Stimulated activated CD4-positive, alpha-beta T cell treated with anti-CD3 and anti-CD28 coated beads, TNF-alpha, amount 100 ng/mL, for 48 hours (primary cell): Measurements from ENCODE around the gene GALNTL6.
"Not testable (repeated sequence)": the region's sequence is repeated elsewhere in the genome, so short reads cannot be mapped to it uniquely, and the experiment has no call there.

Experiments used
- DNase-seq, 3 donors: peaks; one replicate each; pipeline ENCODE4 v3.0.0-alpha.2; 2020; ENCODE audit warnings: low read depth in 3 of 3

Gene GALNTL6

GRCh38 chr4:172390331-172390730, 577.1 kb downstream of the GALNTL6 start:
- no peak for DNase-seq

GRCh38 chr4:172392741-172393140, 579.5 kb downstream of the GALNTL6 start:
- no peak for DNase-seq

- no peak for DNase-seq
Observed at GRCh38 chr4:172393220-172393619, 580.0 kb downstream of the GALNTL6 start.

GRCh38 chr4:172404676-172405075, 591.5 kb downstream of the GALNTL6 start:
- DNase-seq: no peak

- no peak for DNase-seq
Observed at GRCh38 chr4:172410363-172410762, 597.2 kb downstream of the GALNTL6 start.

GRCh38 chr4:172411149-172411548, 597.9 kb downstream of the GALNTL6 start:
- no peak for DNase-seq

- DNase-seq: no peak
Observed at GRCh38 chr4:172412851-172413580, 599.8 kb downstream of the GALNTL6 start.

GRCh38 chr4:172428979-172429378, 615.8 kb downstream of the GALNTL6 start:
- DNase-seq: not testable (repeated sequence)

- no peak for DNase-seq
Observed at GRCh38 chr4:172480471-172480870, 667.3 kb downstream of the GALNTL6 start.

- DNase-seq: no peak
Observed at GRCh38 chr4:172481802-172482508, 668.8 kb downstream of the GALNTL6 start.

GRCh38 chr4:172485007-172485406, 671.8 kb downstream of the GALNTL6 start:
- DNase-seq: no peak

GRCh38 chr4:172486531-172486930, 673.3 kb downstream of the GALNTL6 start:
- DNase-seq: no peak

GRCh38 chr4:172489861-172490260, 676.7 kb downstream of the GALNTL6 start:
- no peak for DNase-seq

- DNase-seq: no peak
Observed at GRCh38 chr4:172495769-172496168, 682.6 kb downstream of the GALNTL6 start.

- no peak for DNase-seq
Observed at GRCh38 chr4:172497321-172497720, 684.1 kb downstream of the GALNTL6 start.

GRCh38 chr4:172514011-172514410, 700.8 kb downstream of the GALNTL6 start:
- no peak for DNase-seq

GRCh38 chr4:172514801-172515200, 701.6 kb downstream of the GALNTL6 start:
- DNase-seq: no peak

GRCh38 chr4:172515266-172515879, 702.2 kb downstream of the GALNTL6 start:
- DNase-seq: no peak

- DNase-seq: no peak
Observed at GRCh38 chr4:172517391-172517790, 704.2 kb downstream of the GALNTL6 start.

- DNase-seq: no peak
Observed at GRCh38 chr4:172521248-172521647, 708.0 kb downstream of the GALNTL6 start.

GRCh38 chr4:172521680-172522079, 708.5 kb downstream of the GALNTL6 start:
- DNase-seq: no peak

GRCh38 chr4:172543249-172543648, 730.0 kb downstream of the GALNTL6 start:
- no peak for DNase-seq

GRCh38 chr4:172546782-172547181, 733.6 kb downstream of the GALNTL6 start:
- no peak for DNase-seq
